M059J (cell line): ENCODE measurements around the gene SCN3A. TPM values are rescaled to one million over a fixed set of nuclear protein-coding genes. Genes with fewer than 3 reads are reported as not detected.

ENCODE experiments used
- DNase-seq: peaks from one replicate; pipeline ENCODE4 v3.0.0-alpha.2; 2012; ENCODE audit warnings: low read depth
- total RNA-seq: library from RNA; depleted of rRNA; stranded (reverse); fragments of >200 nt; shearing (Covaris generic); gene quantifications from 2 replicates; pipeline ENCODE4 v1.2.3, GENCODE V29; 2014; rRNA removed

The SCN3A gene
- total RNA-seq, 1 experiment from 2014 or later: 0.67 TPM

- DNase-seq: no peak
These were observed 147.3 kb downstream of the SCN3A start for GRCh38 chr2:165056564-165056963.

DNA sequence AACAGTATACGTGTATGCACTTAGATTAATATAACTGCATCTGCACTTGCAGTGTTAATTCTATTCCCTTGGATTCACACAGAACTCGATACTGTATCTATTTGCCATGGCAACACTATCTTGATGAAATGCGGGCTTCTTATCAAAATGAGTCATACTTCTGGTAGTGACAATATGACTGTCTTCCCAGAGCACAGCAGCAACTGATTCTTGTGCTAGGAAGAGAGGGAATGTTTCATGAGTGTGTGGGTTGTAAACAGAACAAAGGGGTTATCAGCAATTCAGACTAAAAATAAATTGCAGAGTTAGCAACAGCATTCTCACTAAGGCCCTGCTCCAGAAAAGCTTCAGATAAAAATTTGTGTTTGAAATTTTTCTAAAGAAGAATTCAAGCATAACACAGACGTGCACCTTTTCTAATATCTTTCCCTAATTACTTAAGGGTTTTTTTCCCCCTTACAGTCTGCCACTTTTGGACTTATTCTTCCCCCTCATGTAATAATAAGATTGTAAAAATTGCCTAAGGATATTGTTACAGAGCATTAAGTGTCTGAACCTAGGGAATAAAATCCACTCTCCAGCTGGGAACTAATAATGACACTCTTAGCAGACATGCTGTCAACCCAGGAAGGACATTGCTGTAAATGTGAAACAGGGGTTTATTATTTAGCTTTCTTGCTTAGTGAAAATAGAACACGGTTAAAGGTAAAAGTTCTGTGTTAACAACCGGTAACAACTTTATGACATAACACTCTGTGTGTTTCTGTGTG, 148.6 kb downstream of the SCN3A start:
- peak; percentile 74 for DNase-seq

- DNase-seq: no peak
These were observed 149.2 kb downstream of the SCN3A start for GRCh38 chr2:165054652-165055051.

DNA sequence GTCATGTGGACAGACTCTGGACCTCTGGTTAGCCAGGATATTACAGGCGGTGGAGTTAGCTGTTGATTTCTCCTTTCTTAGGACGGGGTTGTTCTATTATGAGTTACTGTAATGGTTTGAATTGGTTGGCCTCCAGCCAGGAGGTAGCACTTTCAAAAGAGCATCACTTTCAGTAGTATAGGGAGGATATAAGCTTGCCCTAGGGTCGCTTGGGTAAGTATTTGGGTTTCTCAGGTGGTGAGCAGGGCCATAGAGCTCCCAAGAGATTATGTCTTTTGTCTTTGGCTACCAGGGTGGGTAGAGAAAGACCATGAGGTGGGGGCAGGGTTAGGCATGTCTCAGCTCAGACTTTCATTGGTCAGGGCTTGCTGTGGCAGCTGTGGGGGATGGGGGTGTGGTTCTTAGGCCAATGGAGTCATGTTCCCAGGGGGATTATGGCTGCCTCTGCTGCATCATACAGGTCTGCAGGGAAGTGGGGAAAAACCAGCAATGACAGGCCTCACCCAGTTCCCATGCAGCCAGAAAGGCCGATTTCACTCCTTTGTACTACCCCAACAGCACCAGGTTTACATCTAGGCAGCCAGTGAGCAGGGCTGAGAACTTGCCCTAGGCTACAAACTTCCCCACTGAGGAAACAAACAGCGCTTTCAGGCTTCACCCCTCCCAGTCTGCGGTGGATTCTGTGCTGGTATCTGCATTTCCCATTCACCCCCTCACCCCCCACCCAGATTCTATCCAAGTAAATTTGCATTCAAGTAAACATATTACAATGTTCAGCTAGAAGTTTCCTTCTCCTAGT, 159.1 kb downstream of the SCN3A start:
- DNase-seq: peak; percentile 27

Other genes starting within 250 kb of the SCN3A start
- 0.44 and 0.62 TPM in 2 replicates for gene SLC38A11, start 248.5 kb downstream of the SCN3A start, total RNA-seq
- 0.12 and 0.44 TPM in 2 replicates for gene SCN2A, start 35.4 kb upstream of the SCN3A start, total RNA-seq